ENCODE results near the gene TMEFF2. TPM values are rescaled to one million over a fixed set of nuclear protein-coding genes. Genes with fewer than 3 reads are reported as not detected.

The TMEFF2 gene
- total and polyA plus RNA-seq, 2 donors from 2014 or later = not detected

- no peak for TF ChIP-seq CTCF (IDR thresholded peaks at IDR 0.05; ENCODE audit: borderline replicate concordance, extremely low read depth, insufficient read depth)
- intact Hi-C loops (cut with DNase I) = loop anchor here (5.0 kb wide), 1 partner anchor 347 kb away; no protein-coding TSS in a partner anchor
- H3K36me3 ChIP-seq (ENCODE audit: control insufficient read depth in 2 of 3, insufficient read depth in 3 of 3, low read length in 3 of 3) = no peaks in the 10 kb centered on the region
- no peaks in the 10 kb centered on the region for H3K4me1 ChIP-seq (ENCODE audit: control insufficient read depth in 2 of 3, insufficient read depth in 2 of 3, low read depth in 1 of 3, low read length in 3 of 3)
- no peak for FAIRE-seq
- H3K9me3 ChIP-seq (ENCODE audit: control insufficient read depth in 2 of 3, insufficient read depth in 1 of 3, low read length in 3 of 3) = no peaks in the 10 kb centered on the region
- no peak overlapping the region for H3K4me3 ChIP-seq (ENCODE audit: low read length in 3 of 3)
- H3K27me3 ChIP-seq (ENCODE audit: control insufficient read depth, insufficient read depth, low read length) = no peaks in the 10 kb centered on the region
- no peak for DNase-seq
- H3K27ac ChIP-seq (ENCODE audit: low read depth in 2 of 2, low read length in 2 of 2) = no peak overlapping the region
- H3K9ac ChIP-seq (ENCODE audit: low read length in 3 of 3) = no peak overlapping the region
Measured at GRCh38 chr2:192159736-192160135, 35.0 kb downstream of the TMEFF2 start.

DNA sequence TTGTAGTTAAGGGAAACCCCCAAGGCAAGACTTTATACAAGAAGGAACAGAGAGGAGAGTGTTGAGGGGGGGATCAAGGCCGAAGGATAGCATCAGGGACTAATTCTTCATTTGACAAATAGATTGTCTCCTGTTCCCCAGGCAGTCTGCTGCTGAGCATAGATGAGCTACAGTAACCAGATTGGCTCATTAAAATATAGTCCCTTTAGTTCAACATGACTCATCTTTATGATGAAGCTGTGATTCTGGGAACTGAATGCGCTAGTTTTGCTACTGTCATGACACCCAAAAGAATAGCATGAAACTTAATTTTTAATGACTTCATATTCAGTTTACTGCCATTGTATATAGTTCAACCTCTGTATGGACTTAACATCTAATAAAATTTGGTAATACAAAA, 35.5 kb downstream of the TMEFF2 start:
- Histone ChIP-seq H3K27ac (ENCODE audit: low read depth in 2 of 2, low read length in 2 of 2) (no peak overlapping the region), H3K36me3 (ENCODE audit: control insufficient read depth in 2 of 3, insufficient read depth in 3 of 3, low read length in 3 of 3) (no peaks in the 10 kb centered on the region), H3K27me3 (ENCODE audit: control insufficient read depth, insufficient read depth, low read length) (no peaks in the 10 kb centered on the region), H3K9ac (ENCODE audit: low read length in 3 of 3) (no peak overlapping the region), H3K9me3 (ENCODE audit: control insufficient read depth in 2 of 3, insufficient read depth in 1 of 3, low read length in 3 of 3) (no peaks in the 10 kb centered on the region), H3K4me3 (ENCODE audit: low read length in 3 of 3) (no peak overlapping the region), H3K4me1 (ENCODE audit: control insufficient read depth in 2 of 3, insufficient read depth in 2 of 3, low read depth in 1 of 3, low read length in 3 of 3) (no peaks in the 10 kb centered on the region)
- DNase-seq = no peak
- FAIRE-seq = no peak
- intact Hi-C loops (cut with DNase I) = no loop called here
- TF ChIP-seq CTCF (IDR thresholded peaks at IDR 0.05; ENCODE audit: borderline replicate concordance, extremely low read depth, insufficient read depth) = no peak

DNA sequence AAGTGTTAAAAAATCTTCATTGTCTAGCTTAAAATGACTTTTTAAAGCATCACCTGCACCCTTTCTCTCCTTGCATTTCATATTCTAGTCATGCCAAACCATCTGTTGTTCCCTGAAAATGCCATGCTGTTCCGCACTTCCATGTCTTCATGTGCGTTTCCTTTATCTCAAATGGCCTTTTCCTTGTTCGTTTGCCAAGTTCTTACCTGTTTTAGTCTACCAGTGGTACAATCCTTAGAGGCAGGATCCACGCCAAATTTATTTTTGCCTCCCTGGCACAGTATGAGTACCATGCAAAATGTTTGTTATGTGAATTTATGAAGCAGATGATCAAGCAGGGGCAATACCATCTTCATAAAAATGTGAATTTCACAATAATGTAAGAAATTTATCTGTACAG, 37.0 kb downstream of the TMEFF2 start:
- no peaks in the 10 kb centered on the region for H3K4me1 ChIP-seq (ENCODE audit: control insufficient read depth in 2 of 3, insufficient read depth in 2 of 3, low read depth in 1 of 3, low read length in 3 of 3)
- H3K27me3 ChIP-seq (ENCODE audit: control insufficient read depth, insufficient read depth, low read length) = no peaks in the 10 kb centered on the region
- H3K9ac ChIP-seq (ENCODE audit: low read length in 3 of 3) = no peak overlapping the region
- no peaks in the 10 kb centered on the region for H3K36me3 ChIP-seq (ENCODE audit: control insufficient read depth in 2 of 3, insufficient read depth in 3 of 3, low read length in 3 of 3)
- no peak overlapping the region for H3K4me3 ChIP-seq (ENCODE audit: low read length in 3 of 3)
- DNase-seq = no peak
- no peaks in the 10 kb centered on the region for H3K9me3 ChIP-seq (ENCODE audit: control insufficient read depth in 2 of 3, insufficient read depth in 1 of 3, low read length in 3 of 3)
- H3K27ac ChIP-seq (ENCODE audit: low read depth in 2 of 2, low read length in 2 of 2) = no peak overlapping the region
- intact Hi-C loops (cut with DNase I) = no loop called here
- no peak for TF ChIP-seq CTCF (IDR thresholded peaks at IDR 0.05; ENCODE audit: borderline replicate concordance, extremely low read depth, insufficient read depth)
- no peak for FAIRE-seq

DNA sequence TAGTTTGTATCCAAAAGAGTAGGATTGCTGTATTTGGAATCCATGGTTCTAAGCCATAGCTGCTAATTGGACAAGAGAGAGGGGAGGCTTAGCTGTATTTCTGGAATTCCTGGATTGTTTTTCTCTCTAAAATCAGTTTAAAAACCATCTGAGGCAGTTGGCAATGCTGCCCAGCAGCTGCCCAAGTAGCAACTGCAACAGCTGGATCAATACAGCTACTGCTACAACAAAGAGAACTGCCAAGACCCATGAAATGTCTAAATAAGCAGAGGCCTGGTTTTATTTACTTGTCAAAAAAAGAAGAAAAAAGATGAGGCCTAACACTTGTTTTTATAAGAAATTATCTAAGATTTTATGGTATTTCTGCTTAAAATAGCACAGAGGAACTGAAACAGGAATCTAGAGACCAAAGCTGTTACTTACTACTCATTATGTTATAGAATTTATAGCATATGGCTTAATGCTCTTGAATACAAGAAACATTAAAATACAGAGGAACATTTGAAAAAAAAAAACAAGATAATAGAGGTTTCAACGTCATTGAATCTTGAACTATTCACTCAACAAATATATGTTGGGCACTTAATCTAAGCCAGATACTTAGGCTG, 39.1 kb downstream of the TMEFF2 start:
- no peaks in the 10 kb centered on the region for H3K9me3 ChIP-seq (ENCODE audit: control insufficient read depth in 2 of 3, insufficient read depth in 1 of 3, low read length in 3 of 3)
- no peak overlapping the region for H3K27ac ChIP-seq (ENCODE audit: low read depth in 2 of 2, low read length in 2 of 2)
- H3K9ac ChIP-seq (ENCODE audit: low read length in 3 of 3) = no peak overlapping the region
- H3K27me3 ChIP-seq (ENCODE audit: control insufficient read depth, insufficient read depth, low read length) = no peaks in the 10 kb centered on the region
- TF ChIP-seq CTCF (IDR thresholded peaks at IDR 0.05; ENCODE audit: borderline replicate concordance, extremely low read depth, insufficient read depth) = no peak
- no peak overlapping the region for H3K4me3 ChIP-seq (ENCODE audit: low read length in 3 of 3)
- intact Hi-C loops (cut with DNase I) = no loop called here
- H3K4me1 ChIP-seq (ENCODE audit: control insufficient read depth in 2 of 3, insufficient read depth in 2 of 3, low read depth in 1 of 3, low read length in 3 of 3) = no peaks in the 10 kb centered on the region
- FAIRE-seq = no peak
- no peaks in the 10 kb centered on the region for H3K36me3 ChIP-seq (ENCODE audit: control insufficient read depth in 2 of 3, insufficient read depth in 3 of 3, low read length in 3 of 3)
- DNase-seq = peak in 2 of 5 donors; percentile 22 to 29
